HG02884 (cell line): ENCODE data around the gene DNAJC22.
"Not testable (repeated sequence)": the region's sequence is repeated elsewhere in the genome, so short reads cannot be mapped to it uniquely, and the experiment has no call there.

Experiments used
- ATAC-seq: cut with Tn5 transposase; IDR thresholded peaks from one replicate; pipeline ENCODE4 v1.9.1; 2021; ENCODE audit warnings: mild to moderate bottlenecking, moderate library complexity; ENCODE audit not compliant: unreplicated experiment

The DNAJC22 gene

DNA sequence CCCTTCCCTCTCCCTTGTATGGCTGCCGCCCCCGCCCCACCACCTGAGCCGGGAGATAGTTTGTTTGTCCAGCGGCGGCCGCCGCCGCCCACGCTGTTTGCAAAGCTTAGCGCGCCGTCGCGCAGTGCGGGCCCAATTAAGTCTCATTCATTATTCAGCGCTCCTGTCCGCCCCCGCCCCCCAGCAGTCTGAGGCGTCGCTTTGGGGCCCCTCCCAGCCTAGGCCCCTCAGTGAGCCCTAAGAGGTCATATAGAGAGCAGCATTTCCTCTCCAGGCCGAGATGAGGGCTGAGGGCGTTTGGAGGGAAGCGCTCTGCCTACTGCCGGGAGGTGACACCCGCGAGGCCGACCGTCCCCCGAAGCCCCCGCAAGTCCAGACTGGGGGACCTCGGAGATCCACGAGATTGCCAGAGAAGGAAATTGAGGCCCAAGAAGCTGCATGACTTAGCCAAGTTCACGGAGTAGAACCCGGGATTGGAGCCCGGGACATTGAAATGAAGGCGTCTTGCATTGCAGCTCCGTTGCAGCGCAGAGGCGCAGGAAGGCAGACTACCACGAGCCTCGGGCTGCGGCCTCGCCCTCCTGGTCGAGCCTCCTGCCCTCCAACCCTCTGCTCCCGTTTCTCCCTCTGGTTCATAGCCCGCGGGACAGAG lies at the start of gene DNAJC22:
TSS of gene DNAJC22 (plus strand) at position 230 of the 652 bp plus-strand sequence. CDS start 1,985 bp downstream, outside the sequence.
- ATAC-seq, result no peak

DNA sequence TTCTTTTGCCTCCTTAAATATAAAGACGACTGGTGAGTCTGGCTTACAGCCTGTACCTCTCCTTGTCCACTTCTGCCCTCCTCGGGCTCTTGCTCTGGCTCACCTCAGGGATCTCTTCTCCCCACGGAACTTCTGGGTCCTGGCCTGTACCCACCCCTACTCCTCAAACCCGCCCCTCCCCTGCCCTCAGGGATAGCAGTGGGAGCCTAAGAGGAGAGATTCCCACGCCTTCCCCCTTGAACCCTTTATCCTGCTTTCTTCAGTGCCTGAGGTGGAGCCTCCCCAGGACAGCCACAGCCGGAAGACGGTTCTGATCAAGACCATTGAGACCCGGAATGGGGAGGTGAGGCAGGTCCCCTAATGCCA lies 49.0 kb upstream of the DNAJC22 start:
- no peak for ATAC-seq

DNA sequence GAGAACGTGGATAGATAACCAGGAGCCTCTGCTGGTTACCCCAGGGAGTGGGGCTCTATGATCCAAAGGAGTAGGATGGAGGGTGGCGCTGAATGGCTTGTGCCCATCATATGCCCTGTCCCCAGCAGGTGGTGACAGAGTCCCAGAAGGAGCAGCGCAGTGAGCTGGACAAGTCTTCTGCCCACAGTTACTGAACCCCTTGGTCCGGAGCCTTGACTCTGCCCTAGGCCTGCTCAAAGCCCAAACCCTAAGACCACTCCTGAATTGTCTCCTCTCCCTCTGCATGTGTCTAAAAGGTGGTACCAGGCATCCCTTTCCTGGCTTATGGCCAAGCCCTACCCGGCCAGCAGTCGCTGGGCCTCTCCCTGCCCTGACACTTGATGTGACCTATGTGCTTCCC lies 48.5 kb upstream of the DNAJC22 start:
- no peak for ATAC-seq

DNA sequence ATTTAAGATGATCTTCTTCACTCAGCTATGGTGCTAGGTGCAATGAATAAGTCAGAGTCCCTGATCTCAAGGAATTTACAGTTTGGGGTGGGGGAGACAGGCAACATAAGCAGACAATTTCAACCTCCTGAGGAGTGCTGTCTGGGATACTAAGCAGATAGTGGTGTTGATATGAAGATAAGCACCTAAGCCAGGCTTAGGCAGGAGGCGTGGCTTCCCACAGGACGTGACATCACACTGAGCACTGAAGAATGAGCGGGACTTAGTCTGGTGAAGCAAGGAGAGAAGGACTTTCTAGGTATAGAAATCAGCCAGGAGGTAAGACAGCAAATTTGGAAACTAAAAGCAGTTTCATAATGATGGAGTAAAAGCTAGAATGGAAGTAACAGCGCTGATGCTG lies 44.9 kb upstream of the DNAJC22 start:
- no peak for ATAC-seq

DNA sequence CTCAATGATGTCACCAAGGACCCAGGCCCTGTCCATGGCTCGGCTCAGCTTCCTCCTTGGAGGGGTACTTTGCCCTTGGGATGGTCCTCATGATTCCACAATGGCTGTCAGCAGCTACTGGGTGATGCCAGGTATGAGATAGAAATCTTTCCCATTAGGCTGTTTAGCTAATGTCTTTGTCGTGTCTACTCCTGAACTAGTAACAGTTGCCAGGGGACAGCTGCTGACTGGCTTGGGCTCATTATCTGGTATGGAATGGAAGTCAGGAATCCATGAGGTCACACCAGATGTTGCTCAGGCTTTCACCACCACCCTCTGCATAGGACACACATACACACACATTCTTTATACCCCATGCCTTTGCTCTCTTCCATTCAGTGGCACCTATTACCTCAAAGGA lies 42.5 kb upstream of the DNAJC22 start:
- no peak for ATAC-seq

DNA sequence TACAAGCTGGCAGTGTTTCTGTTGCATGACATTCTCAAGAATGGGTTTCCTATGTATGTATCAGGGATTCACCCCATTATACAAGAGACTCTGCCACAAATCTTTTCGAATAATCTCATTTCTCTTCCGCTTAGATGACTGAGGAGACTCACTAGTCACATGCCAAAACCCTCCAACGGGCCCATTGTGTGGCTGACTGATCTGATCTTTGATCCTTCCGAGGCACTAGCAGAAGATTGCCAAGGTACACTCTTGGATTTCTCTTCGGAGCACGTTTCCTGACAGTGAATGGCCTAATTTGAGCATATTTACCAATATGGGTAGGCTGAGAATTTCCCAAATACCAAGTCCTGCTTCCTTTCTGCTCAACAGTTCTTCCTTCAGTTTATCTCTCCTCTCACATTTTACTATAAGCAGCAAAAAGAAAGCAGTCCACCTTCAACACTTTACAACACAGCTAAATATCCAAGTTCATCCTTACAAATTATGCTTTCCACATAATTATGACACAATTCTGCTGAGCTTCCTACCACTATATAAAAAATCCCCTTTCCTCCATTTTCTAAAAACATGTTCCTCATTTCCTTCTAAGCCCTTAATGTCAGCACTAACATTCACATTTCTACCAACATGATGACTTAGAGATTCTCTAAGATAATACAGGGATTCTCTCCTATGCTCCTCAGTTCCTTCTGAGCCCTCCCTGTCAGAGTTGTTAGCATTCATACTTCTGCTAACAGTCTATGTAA lies 40.8 kb upstream of the DNAJC22 start:
- ATAC-seq, result no peak

DNA sequence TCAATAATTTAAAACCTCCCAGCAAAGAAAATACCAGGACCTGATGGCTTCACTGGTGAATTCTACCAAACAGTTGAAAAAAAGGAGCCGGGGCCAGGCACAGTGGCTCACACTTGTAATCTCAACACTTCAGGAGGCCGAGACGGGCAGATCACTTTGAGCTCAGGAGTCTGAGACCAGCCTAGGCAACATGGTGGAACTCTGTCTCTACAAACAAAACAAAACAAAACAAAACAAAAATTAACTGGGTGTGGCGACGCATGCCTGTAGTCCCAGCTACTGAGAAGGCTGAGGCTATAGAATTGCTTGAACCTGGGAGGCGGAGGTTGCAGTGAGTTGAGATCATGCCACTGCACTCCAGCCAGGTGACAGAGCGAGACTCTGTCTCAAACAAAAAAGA lies 37.3 kb upstream of the DNAJC22 start:
- ATAC-seq, result no peak

DNA sequence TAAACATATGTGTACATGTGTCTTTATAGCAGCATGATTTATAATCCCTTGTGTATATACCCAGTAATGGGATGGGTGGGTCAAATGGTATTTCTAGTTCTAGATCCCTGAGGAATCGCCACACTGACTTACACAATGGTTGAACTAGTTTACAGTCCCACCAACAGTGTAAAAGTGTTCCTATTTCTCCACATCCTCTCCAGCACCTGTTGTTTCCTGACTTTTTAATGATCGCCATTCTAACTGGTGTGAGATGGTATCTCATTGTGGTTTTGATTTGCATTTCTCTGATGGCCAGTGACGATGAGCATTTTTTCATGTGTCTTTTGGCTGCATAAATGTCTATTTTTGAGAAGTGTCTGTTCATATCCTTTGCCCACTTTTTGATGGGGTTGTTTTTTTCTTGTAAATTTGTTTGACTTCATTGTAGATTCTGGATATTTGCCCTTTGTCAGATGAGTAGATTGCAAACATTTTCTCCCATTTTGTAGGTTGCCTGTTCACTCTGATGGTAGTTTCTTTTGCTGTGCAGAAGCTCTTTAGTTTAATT lies 36.2 kb upstream of the DNAJC22 start:
- ATAC-seq, result not testable (repeated sequence)

DNA sequence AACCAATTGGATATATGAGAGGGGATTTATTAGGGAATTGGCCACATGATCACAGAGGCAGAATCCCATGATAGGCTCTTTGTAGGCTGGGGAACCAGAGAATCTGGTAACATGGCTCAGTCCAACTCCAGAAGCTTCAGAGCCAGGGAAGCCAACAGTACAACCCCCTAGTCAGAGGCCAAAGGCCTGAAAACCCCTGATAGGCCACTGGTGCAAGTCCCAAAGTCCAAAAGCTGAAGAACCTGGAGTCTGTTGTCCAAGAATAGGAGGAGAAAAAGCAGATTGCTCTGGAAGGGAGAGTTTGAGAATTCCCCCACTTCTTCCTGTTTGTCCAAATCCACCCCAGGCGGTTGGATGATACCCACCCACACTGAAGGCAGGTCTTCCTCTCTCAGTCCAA lies 31.9 kb upstream of the DNAJC22 start:
- no peak for ATAC-seq

DNA sequence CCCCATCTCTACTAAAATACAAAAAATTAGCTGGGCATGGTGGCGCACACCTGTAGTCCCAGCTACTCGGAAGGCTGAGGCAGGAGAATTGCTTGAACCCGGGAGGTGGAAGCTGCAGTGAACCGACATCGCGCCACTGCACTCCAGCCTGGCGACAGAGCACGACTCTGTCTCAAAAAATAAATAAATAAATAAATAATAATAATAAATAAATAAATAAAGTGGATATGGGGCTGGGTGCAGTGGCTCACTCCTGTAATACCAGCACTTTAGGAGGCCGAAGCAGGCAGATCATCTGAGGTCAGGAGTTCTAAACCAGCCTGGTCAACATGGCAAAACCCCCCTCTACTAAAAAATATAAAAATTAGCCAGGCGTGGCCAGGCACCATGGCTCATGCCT lies 29.6 kb upstream of the DNAJC22 start:
- not testable (repeated sequence) for ATAC-seq

DNA sequence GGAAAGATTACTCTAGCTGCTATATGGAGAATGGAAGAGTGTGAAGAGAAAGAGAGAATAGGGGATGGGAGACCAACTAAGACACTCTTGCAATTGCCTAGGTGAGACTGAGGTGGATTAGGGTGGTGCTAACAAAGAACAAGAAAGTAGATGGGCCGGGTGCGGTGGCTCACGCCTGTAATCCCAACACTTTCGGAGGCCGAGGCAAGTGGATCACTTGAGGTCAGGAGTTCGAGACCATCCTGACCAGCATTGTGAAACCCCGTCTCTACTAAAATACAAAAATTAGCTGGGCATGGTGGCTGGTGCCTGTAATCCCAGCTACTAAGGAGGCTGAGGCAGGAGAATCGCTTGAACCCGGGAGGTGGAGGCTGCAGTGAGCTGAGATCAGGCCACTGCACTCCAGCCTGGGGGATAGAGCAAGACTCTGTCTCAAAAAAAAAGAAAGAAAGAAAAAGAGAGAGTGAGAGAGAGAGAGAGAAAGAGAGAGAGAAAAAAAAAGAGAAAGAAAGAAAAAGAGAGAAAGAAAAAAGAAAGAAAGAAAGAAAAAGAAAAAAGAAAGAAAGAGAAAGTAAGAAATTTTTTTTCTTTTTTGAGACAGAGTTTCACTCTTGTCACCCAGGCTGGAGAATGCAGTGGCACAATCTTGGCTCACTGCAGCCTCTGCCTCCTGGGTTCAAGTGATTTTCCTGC lies 26.1 kb upstream of the DNAJC22 start:
- ATAC-seq, result not testable (repeated sequence)

DNA sequence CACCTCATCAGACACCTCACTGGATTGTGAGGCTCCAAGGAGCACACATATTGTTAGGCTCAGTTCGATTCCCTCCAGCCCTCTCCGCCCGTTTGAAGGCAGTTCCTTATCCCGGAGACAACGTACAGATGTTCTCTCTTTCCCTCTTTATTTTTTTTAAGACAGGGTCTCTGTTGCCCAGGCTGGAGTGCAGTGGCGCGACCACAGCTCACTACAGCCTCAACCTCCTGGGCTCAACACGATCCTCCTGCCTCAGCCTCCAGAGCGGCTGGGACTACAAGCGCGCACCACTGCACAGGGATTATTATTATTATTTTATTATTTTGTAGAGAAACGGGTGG lies 24.4 kb upstream of the DNAJC22 start:
- no peak for ATAC-seq

DNA sequence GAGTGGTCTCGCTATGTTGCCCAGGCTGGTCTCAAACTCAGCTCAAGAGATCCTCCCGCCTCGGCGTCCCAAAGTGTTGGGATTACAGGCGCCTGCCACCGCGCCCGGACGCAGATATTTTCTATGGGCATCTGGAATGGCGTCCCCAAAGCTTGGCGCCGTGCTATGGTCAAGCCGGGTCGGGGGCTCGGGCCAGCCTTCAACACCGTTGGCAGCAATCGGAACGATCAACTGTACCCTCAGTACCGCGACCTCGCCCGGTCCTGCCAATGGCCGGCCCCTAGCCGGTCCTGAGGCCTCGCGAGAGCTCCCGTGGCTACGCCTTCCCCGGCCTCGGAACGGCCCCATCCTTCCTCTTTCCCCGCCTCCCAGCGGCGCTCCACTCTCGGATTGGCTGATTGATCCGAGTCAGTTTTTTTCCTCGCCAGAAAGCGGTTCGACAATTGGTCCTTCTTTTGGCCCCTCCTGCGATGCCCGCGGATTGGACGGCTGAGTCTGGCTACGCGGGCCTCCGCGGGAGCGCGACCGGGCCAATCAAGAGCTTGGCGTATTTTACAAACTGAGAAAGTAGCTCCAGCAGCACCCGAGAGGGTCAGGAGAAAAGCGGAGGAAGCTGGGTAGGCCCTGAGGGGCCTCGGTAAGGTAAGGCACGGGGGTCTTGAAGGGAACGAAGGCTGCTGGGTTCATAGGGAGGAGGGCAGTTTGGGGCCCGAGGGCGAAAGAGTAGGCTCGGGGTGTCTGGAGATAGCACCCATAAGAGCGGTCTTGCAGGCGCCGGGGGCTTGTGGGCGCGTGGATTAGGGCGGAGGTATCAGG lies 23.8 kb upstream of the DNAJC22 start, which contains the start of gene TROAP:
TSS of gene TROAP (plus strand) at position 548 of the 816 bp plus-strand sequence. CDS start 354 bp downstream, outside the sequence.
- ATAC-seq, result peak; percentile 99

DNA sequence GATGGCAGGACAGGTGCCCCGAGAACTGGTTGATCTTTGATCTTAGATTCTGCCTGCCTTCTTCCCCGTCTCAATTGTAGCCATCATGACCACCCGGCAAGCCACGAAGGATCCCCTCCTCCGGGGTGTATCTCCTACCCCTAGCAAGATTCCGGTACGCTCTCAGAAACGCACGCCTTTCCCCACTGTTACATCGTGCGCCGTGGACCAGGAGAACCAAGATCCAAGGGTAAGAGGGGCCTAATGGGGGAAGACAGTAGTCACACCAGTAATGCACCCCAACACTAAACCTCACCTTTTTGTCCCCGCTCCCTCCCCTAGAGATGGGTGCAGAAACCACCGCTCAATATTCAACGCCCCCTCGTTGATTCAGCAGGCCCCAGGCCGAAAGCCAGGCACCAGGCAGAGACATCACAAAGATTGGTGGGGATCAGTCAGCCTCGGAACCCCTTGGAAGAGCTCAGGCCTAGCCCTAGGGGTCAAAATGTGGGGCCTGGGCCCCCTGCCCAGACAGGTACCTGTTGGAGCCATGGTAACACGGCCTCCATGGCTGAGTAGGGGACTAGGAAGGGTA lies 23.1 kb upstream of the DNAJC22 start:
- no peak for ATAC-seq

DNA sequence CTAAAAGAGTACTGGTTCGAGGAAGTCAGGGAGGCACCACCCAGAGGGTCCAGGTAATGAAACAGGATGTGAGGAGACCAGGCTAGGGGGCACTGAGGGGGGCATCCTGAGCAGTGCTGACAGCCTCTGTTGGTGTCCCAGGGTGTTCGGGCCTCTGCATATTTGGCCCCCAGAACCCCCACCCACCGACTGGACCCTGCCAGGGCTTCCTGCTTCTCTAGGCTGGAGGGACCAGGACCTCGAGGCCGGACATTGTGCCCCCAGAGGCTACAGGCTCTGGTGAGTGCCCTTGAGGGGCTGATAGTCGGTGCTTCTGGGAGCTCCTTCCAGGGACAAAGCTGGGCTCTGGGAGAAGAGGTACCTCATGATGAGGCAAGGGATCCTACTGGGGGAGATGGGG lies 21.1 kb upstream of the DNAJC22 start:
- ATAC-seq, result no peak

DNA sequence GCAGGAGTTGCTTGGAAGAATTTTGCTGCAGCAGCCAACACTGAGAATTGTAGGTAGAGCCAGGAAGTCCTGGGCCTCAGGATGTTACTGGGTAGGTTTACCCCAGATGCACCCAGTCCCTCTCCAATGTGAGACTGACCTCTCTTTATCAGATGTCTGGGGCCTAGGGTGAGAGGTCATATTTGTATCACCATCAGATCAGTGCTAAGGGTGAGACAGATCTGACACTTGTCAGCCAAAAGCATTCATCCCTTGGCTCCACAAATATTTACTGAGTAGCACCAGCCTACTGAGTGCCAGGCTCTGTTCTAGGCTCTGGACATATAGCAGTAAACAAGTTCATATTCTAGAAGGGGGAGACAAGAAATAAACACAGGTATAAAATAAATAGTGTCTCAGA lies 19.3 kb upstream of the DNAJC22 start:
- ATAC-seq, result no peak

DNA sequence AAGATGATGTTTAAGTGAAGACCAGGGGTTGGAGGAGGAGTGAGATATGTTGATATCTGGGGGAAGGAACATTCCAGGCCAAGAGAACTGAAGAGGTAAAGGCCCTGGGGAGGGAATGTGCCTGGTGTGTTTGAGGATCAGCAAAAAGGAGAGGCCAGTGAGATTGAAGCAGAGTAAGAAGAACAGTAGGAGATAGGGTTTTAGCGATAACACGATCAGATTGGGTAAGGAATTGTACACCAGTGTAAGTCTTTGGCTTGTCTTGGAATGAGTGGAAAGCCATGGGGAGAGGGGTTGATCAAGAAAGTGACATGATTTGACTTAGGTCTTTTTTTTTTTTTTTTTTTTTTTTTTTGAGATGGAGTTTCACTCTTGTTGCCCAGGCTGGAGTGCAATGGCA lies 18.8 kb upstream of the DNAJC22 start:
- ATAC-seq, result no peak

DNA sequence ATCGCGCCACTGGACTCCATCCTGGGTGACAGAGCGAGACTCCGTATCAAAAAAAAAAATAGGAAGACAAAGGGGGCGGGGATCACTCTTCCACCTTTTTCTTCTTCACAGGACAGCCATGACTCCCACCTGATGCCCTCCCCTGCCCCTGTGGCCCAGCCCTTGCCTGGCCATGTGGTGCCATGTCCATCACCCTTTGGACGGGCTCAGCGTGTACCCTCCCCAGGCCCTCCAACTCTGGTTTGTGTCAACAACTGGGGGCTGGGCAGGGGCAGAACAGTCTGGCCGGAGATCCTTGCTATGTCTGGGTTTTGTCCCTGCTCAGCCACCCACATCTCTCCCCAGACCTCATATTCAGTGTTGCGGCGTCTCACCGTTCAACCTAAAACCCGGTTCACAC lies 17.9 kb upstream of the DNAJC22 start:
- no peak for ATAC-seq

DNA sequence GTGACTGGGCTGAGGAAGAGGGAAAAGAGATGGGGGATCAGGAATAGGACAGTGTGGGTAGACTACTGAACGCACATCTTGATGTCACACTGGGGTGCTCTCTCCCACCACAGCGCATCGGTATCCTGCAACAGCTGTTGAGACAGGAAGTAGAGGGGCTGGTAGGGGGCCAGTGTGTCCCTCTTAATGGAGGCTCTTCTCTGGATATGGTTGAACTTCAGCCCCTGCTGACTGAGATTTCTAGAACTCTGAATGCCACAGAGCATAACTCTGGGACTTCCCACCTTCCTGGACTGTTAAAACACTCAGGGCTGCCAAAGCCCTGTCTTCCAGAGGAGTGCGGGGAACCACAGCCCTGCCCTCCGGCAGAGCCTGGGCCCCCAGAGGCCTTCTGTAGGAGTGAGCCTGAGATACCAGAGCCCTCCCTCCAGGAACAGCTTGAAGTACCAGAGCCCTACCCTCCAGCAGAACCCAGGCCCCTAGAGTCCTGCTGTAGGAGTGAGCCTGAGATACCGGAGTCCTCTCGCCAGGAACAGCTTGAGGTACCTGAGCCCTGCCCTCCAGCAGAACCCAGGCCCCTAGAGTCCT lies 16.6 kb upstream of the DNAJC22 start:
- no peak for ATAC-seq
